Measurements from ENCODE around the gene FAM32A.

GRCh38 chr19:16225279-16226183 is 40.3 kb downstream of the FAM32A start:
- TF ChIP-seq CTCF (IDR thresholded peaks at IDR 0.05), result no peak
- no peak for TF ChIP-seq POLR2AphosphoS5 (IDR thresholded peaks at IDR 0.05)
- TF ChIP-seq POLR2A (IDR thresholded peaks at IDR 0.05), result no peak
- no peak for TF ChIP-seq EP300 (IDR thresholded peaks at IDR 0.05; ENCODE audit: low read depth)

Data from transverse colon (tissue), 4 donors.